Gastrocnemius medialis (tissue), 4 donors: Measurements from ENCODE around the gene VASH1. TPM values are rescaled to one million over a fixed set of nuclear protein-coding genes. Genes with fewer than 3 reads are reported as not detected.

Experiments
- ATAC-seq, 2 donors: fragments of 150-250 bp; one replicate each; pipeline ENCODE4 v1.9.1; 2016
- DNase-seq, 2 donors: peaks; one replicate each; pipeline ENCODE4 v3.0.0-alpha.2; 2019
- H3K27ac ChIP-seq, 4 donors: fragments of 200-600 bp; sonication (generic); 1 replicate in 1 of 4; 2 replicates in 3 of 4; pipeline ENCODE4 v1.5.1; 2016 to 2018; ENCODE audit warnings: mild to moderate bottlenecking in 2 of 4, moderate library complexity in 1 of 4
- H3K27me3 ChIP-seq, 3 donors: fragments of 200-600 bp; sonication (generic) in 2 of 3; 1 replicate in 1 of 3; 2 replicates in 2 of 3; pipeline versions ENCODE4 v1.5.1 to v1.6.0; 2016 to 2019; ENCODE audit warnings: mild to moderate bottlenecking in 1 of 3, moderate library complexity in 1 of 3
- H3K36me3 ChIP-seq, 2 donors: fragments of 200-600 bp; sonication (generic) in 1 of 2; one replicate each; pipeline ENCODE4 v1.5.1; 2017 to 2018
- H3K4me1 ChIP-seq, 2 donors: fragments of 200-600 bp; sonication (generic) in 1 of 2; one replicate each; pipeline ENCODE4 v1.5.1; 2016 to 2017; ENCODE audit warnings: mild to moderate bottlenecking in 2 of 2
- H3K4me3 ChIP-seq, 4 donors: fragments of 200-600 bp; sonication (generic) in 3 of 4; 1 replicate in 1 of 4; 2 replicates in 3 of 4; pipeline ENCODE4 v1.5.1; 2016 to 2019; ENCODE audit warnings: mild to moderate bottlenecking in 2 of 4
- H3K9me3 ChIP-seq, 3 donors: fragments of 200-600 bp; sonication (generic) in 2 of 3; 1 replicate in 1 of 3; 2 replicates in 2 of 3; pipeline ENCODE4 v1.5.1; 2016 to 2019
- POLR2A ChIP-seq, 2 donors: fragments of 450-650 bp; IDR thresholded peaks; one replicate each; pipeline ENCODE4 v1.6.1; 2017; ENCODE audit warnings: antibody characterized with exemption in 2 of 2, mild to moderate bottlenecking in 2 of 2, moderate library complexity in 2 of 2
- in situ Hi-C, 4 donors: fragments of 200-750 bp; cut with MboI; loops; one replicate each; pipeline versions ENCODE4 v1.15.0 to v1.8.0; 2017; ENCODE audit warnings: low sequenced_read_pairs in 4 of 4
- intact Hi-C: fragments of 100-400 bp; cut with DNase I; formaldehyde crosslinking; loops from one replicate; pipeline ENCODE4 v1.15.1; 2023; ENCODE audit warnings: low total_unique reads
- total RNA-seq, 4 donors: library from RNA; depleted of rRNA; stranded (reverse); fragments of >200 nt; gene quantifications; one replicate each; pipeline versions ENCODE4 v1.1.0 to v1.2.3, GENCODE V29; 2016
- TF ChIP-seq, protein P1 (sequence below), 5 experiments: fragments of 450-650 bp in 3 of 5; fragments of 200-600 bp in 2 of 5; sonication (generic) in 2 of 5; IDR thresholded peaks in 4 of 5; conservative IDR thresholded peaks in 1 of 5; 1 replicate in 4 of 5; 2 replicates in 1 of 5; pipeline ENCODE4 v1.5.1; 2016 to 2019; ENCODE audit warnings: antibody characterized with exemption in 5 of 5, mild to moderate bottlenecking in 3 of 5, moderate library complexity in 3 of 5

Gene VASH1
- total RNA-seq, 4 donors from 2014 or later: 0.56 to 6.1 (median 1.2) TPM

DNA sequence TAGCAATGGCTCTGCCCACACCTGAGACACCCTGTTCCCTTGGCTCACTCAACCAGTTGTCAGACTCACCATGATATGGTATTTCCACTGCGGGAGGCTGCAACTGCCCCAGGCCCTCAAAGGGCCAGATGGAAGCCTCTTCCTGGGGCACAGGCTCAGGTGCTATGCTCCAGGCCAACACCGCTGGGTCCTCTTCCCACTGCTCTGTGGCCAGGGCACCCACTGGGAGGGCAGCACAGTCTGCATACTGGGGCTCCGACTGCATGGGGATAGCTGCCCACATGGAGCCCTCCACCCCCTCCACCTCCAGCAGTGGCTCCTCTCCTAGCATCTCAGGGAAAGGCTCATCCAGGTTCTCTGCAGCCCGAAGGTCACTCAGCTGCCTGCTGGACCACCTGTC is 47.7 kb downstream of the VASH1 start:
- H3K36me3 ChIP-seq: peaks cover 0 to 40% of the 10 kb centered on the region in 2 donors
- ATAC-seq: no peak
- intact Hi-C loops (no loop called here), in situ Hi-C loops (no loop called here)
- H3K4me1 ChIP-seq: peaks cover 8 to 16% of the 10 kb centered on the region in 2 donors
- H3K9me3 ChIP-seq: no peaks in the 10 kb centered on the region
- H3K27me3 ChIP-seq: no peaks in the 10 kb centered on the region
- no peak overlapping the region for H3K27ac ChIP-seq
- no peak for TF ChIP-seq POLR2A (IDR thresholded peaks at IDR 0.05)
- TF ChIP-seq, protein P1, sequence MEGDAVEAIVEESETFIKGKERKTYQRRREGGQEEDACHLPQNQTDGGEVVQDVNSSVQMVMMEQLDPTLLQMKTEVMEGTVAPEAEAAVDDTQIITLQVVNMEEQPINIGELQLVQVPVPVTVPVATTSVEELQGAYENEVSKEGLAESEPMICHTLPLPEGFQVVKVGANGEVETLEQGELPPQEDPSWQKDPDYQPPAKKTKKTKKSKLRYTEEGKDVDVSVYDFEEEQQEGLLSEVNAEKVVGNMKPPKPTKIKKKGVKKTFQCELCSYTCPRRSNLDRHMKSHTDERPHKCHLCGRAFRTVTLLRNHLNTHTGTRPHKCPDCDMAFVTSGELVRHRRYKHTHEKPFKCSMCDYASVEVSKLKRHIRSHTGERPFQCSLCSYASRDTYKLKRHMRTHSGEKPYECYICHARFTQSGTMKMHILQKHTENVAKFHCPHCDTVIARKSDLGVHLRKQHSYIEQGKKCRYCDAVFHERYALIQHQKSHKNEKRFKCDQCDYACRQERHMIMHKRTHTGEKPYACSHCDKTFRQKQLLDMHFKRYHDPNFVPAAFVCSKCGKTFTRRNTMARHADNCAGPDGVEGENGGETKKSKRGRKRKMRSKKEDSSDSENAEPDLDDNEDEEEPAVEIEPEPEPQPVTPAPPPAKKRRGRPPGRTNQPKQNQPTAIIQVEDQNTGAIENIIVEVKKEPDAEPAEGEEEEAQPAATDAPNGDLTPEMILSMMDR (IDR thresholded peaks at IDR 0.05 in 4 of 5, conservative IDR thresholded peaks at IDR 0.05 in 1 of 5): no peak
- no peak overlapping the region for H3K4me3 ChIP-seq
- DNase-seq: no peak

DNA sequence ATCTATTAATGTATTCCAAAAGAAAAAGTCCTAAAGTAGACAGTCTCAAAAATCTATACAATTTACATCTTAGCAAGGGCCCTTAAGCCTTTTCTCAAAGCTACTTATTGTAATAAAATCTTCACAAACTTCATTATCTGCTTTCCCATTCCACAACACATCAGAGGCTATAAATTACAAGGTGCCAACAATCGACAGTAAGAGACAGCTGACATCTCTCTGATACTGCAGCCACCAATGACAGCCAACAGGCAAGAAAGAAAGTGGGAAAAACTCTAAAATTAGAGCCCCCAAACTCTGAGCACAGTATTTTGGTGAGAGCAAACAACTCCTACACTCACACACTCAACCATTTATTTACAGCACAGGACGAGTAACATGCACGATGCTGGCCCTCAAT is 49.3 kb downstream of the VASH1 start:
- Histone ChIP-seq H3K4me3 (peak overlapping the region in 2 of 4 donors; percentile 71 to 86), H3K27ac (peak overlapping the region in 3 of 4 donors; percentile 86 to 92 (median 90)), H3K36me3 (peaks cover 0 to 26% of the 10 kb centered on the region in 2 donors), H3K4me1 (peaks cover 8 to 16% of the 10 kb centered on the region in 2 donors), H3K9me3 (no peaks in the 10 kb centered on the region), H3K27me3 (no peaks in the 10 kb centered on the region)
- TF ChIP-seq, protein P1 (IDR thresholded peaks at IDR 0.05 in 4 of 5, conservative IDR thresholded peaks at IDR 0.05 in 1 of 5): no peak
- no peak for TF ChIP-seq POLR2A (IDR thresholded peaks at IDR 0.05)
- DNase-seq (no peak), ATAC-seq (no peak)
- in situ Hi-C loops: no loop called here
- intact Hi-C loops: loop anchor here (10.0 kb wide), 2 partner anchors 336 to 804 kb away; partner anchors contain the start of gene SPTLC2

DNA sequence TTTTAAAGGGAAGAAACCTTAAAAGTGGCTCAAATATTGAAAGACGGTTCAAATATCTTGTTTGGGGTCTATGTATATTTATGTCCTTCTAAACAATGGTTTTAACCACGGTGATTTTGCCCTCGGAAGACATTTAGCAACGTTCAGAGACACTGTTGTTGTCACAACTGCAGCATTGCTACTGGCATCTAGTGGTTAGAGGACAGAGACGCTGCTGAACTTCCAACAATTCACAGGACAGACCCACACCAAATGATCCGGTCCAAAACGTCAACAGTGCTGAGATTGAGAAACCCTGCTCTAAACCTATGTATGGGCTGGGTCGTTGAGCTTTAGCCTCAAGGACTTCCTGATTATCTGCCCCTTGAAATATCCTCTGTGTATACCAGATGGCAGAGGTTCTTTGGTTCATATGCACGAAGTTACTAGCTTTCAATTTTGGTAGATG is 49.7 kb downstream of the VASH1 start:
- DNase-seq (no peak), ATAC-seq (peak; percentile 15 to 19)
- in situ Hi-C loops: no loop called here
- peaks cover 8 to 16% of the 10 kb centered on the region in 2 donors for H3K4me1 ChIP-seq
- no peak for TF ChIP-seq POLR2A (IDR thresholded peaks at IDR 0.05)
- TF ChIP-seq, protein P1 (IDR thresholded peaks at IDR 0.05 in 4 of 5, conservative IDR thresholded peaks at IDR 0.05 in 1 of 5): peak in 2 of 5 experiments; percentile 27 to 39
- H3K27me3 ChIP-seq: no peaks in the 10 kb centered on the region
- H3K4me3 ChIP-seq: peak overlapping the region in 3 of 4 donors; percentile 71 to 86 (median 85)
- H3K9me3 ChIP-seq: no peaks in the 10 kb centered on the region
- peaks cover 0 to 22% of the 10 kb centered on the region in 2 donors for H3K36me3 ChIP-seq
- peak overlapping the region; percentile 86 to 92 (median 90) for H3K27ac ChIP-seq
- intact Hi-C loops: loop anchor here (10.0 kb wide), 2 partner anchors 336 to 804 kb away; partner anchors contain the start of gene SPTLC2

DNA sequence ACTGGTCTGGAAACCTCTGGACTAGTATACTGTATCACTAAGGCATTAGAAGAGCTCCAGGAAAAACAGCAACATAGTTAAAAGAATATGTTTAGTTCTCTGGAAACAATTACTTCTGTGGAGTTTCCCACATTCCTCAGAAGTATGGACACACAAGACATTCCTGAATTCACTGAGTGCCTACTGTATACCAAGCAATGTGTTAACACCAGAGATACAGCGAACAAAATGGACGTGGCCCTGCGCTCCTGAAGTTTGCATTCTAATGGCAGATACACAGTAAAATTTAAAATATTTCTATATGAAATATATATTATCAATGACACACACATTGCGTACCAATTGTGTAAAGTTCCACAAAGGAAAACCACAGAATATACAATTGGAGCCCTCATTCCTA is 50.3 kb downstream of the VASH1 start:
- intact Hi-C loops: loop anchor here (10.0 kb wide), 2 partner anchors 337 to 803 kb away; partner anchors contain the start of gene SPTLC2
- ATAC-seq (no peak), DNase-seq (no peak)
- Histone ChIP-seq H3K27me3 (no peaks in the 10 kb centered on the region), H3K36me3 (peaks cover 0 to 16% of the 10 kb centered on the region in 2 donors), H3K27ac (peak overlapping the region; percentile 86 to 92 (median 90)), H3K4me1 (peaks cover 8 to 16% of the 10 kb centered on the region in 2 donors), H3K4me3 (peak overlapping the region; percentile 71 to 91 (median 86)), H3K9me3 (no peaks in the 10 kb centered on the region)
- no peak for TF ChIP-seq POLR2A (IDR thresholded peaks at IDR 0.05)
- TF ChIP-seq, protein P1 (IDR thresholded peaks at IDR 0.05 in 4 of 5, conservative IDR thresholded peaks at IDR 0.05 in 1 of 5): no peak
- in situ Hi-C loops: no loop called here
